Trophoblast cell (in vitro differentiated cells and primary cell): Measurements from ENCODE around the gene MAGEF1.

Source experiments
- DNase-seq, 2 donors: peaks; one replicate each; pipeline ENCODE4 v3.0.0-alpha.2; 2016
- H2AFZ ChIP-seq: 2 replicates; pipeline ENCODE4 v1.6.1; 2013; ENCODE audit warnings: low read length, moderate library complexity, mild to moderate bottlenecking; ENCODE audit not compliant: insufficient read depth, poor library complexity
- H2AK5ac ChIP-seq: 2 replicates; pipeline ENCODE4 v1.6.1; 2013; ENCODE audit warnings: mild to moderate bottlenecking, low read length
- H2BK120ac ChIP-seq: 2 replicates; pipeline ENCODE4 v1.6.1; 2013; ENCODE audit warnings: low read length, mild to moderate bottlenecking, moderate library complexity; ENCODE audit not compliant: insufficient read depth, poor library complexity
- H2BK12ac ChIP-seq: 2 replicates; pipeline ENCODE4 v1.6.1; 2013; ENCODE audit warnings: mild to moderate bottlenecking, low read length, moderate library complexity
- H2BK5ac ChIP-seq: 2 replicates; pipeline ENCODE4 v1.6.1; 2013; ENCODE audit warnings: low read length, low read depth, moderate library complexity, mild to moderate bottlenecking; ENCODE audit not compliant: poor library complexity
- H3K14ac ChIP-seq: 2 replicates; pipeline ENCODE4 v1.6.1; 2013; ENCODE audit warnings: mild to moderate bottlenecking, low read length
- H3K18ac ChIP-seq: 2 replicates; pipeline ENCODE4 v1.6.1; 2013; ENCODE audit warnings: mild to moderate bottlenecking, low read length
- H3K23ac ChIP-seq: 2 replicates; pipeline ENCODE4 v1.6.1; 2013; ENCODE audit warnings: low read length
- H3K27ac ChIP-seq: 2 replicates; pipeline ENCODE4 v1.5.1; 2013; ENCODE audit warnings: low read depth, mild to moderate bottlenecking, inconsistent platforms, low read length, moderate library complexity
- H3K27me3 ChIP-seq: 2 replicates; pipeline ENCODE4 v1.6.1; 2013; ENCODE audit warnings: inconsistent platforms, mild to moderate bottlenecking, low read length, moderate library complexity; ENCODE audit not compliant: insufficient read depth
- H3K36me3 ChIP-seq, 2 experiments: 1 replicate in 1 of 2; 2 replicates in 1 of 2; pipeline ENCODE4 v1.6.1; 2013; ENCODE audit warnings: low read length in 2 of 2, mild to moderate bottlenecking in 2 of 2, moderate library complexity in 1 of 2; ENCODE audit not compliant: insufficient read depth in 2 of 2, control insufficient read depth in 1 of 2
- H3K4ac ChIP-seq: 2 replicates; pipeline ENCODE4 v1.6.1; 2013; ENCODE audit warnings: low read depth, mild to moderate bottlenecking, low read length, moderate library complexity
- H3K4me1 ChIP-seq, 2 experiments: 1 replicate in 1 of 2; 2 replicates in 1 of 2; pipeline ENCODE4 v1.6.1; 2013; ENCODE audit warnings: low read length in 2 of 2, mild to moderate bottlenecking in 2 of 2, moderate library complexity in 1 of 2; ENCODE audit not compliant: insufficient read depth in 2 of 2, control insufficient read depth in 1 of 2
- H3K4me2 ChIP-seq: 2 replicates; pipeline ENCODE4 v1.6.1; 2013; ENCODE audit warnings: inconsistent platforms, mild to moderate bottlenecking, low read length, moderate library complexity
- H3K4me3 ChIP-seq: 2 replicates; pipeline ENCODE4 v1.5.1; 2013; ENCODE audit warnings: mild to moderate bottlenecking, low read depth, low read length, inconsistent platforms
- H3K79me1 ChIP-seq: one replicate; pipeline ENCODE4 v1.6.1; 2013; ENCODE audit warnings: low read length
- H3K79me2 ChIP-seq: 2 replicates; pipeline ENCODE4 v1.6.1; 2013; ENCODE audit warnings: low read length, mild to moderate bottlenecking; ENCODE audit not compliant: control insufficient read depth, insufficient read depth, poor library complexity
- H3K9ac ChIP-seq: 2 replicates; pipeline ENCODE4 v1.6.1; 2013; ENCODE audit warnings: mild to moderate bottlenecking, low read length
- H3K9me3 ChIP-seq: 2 replicates; pipeline ENCODE4 v1.6.1; 2013; ENCODE audit warnings: low read depth, mild to moderate bottlenecking, control low read depth, inconsistent platforms, low read length; ENCODE audit not compliant: insufficient read depth
- H4K12ac ChIP-seq: 2 replicates; pipeline ENCODE4 v1.6.1; 2013; ENCODE audit warnings: low read depth, mild to moderate bottlenecking, low read length, moderate library complexity
- H4K8ac ChIP-seq: 2 replicates; pipeline ENCODE4 v1.6.1; 2013; ENCODE audit warnings: low read depth, mild to moderate bottlenecking, low read length, moderate library complexity
- H4K91ac ChIP-seq: one replicate; pipeline ENCODE4 v1.6.1; 2013; ENCODE audit warnings: low read depth, mild to moderate bottlenecking, low read length, moderate library complexity
- WGBS: extraction: QIAGEN DNeasy Blood & Tissue Kit; methylation state at CpG from one replicate; pipeline ENCODE4 v1.1.7; 2013; ENCODE audit warnings: missing lambda C conversion rate; ENCODE audit not compliant: insufficient read length, insufficient coverage; ENCODE audit errors: extremely low coverage; 5-methylcytosine and 5-hydroxymethylcytosine counted together

Gene MAGEF1

GRCh38 chr3:184752361-184752760 is 40.5 kb upstream of the MAGEF1 start:
- no CpG with 5 or more reads among the region's 5 CpGs for WGBS
- Histone ChIP-seq H3K14ac (no peak overlapping the region), H3K4ac (no peak overlapping the region), H3K9ac (no peak overlapping the region), H3K23ac (no peak overlapping the region), H3K9me3 (peaks cover 1% of the 10 kb centered on the region), H3K79me1 (no peaks in the 10 kb centered on the region), H3K36me3 (no peaks in the 10 kb centered on the region), H2BK12ac (no peak overlapping the region), H4K91ac (no peak overlapping the region), H3K79me2 (no peaks in the 10 kb centered on the region), H3K18ac (no peak overlapping the region), H3K4me1 (peaks cover 0 to 2% of the 10 kb centered on the region in 2 experiments), H3K27ac (no peak overlapping the region), H2AFZ (no peak overlapping the region), H2AK5ac (no peak overlapping the region), H3K27me3 (no peaks in the 10 kb centered on the region), H2BK5ac (no peak overlapping the region), H3K4me2 (no peak overlapping the region), H4K12ac (no peak overlapping the region), H3K4me3 (no peak overlapping the region), H2BK120ac (no peak overlapping the region), H4K8ac (no peak overlapping the region)
- DNase-seq = no peak

GRCh38 chr3:184751204-184752040 is 39.6 kb upstream of the MAGEF1 start:
- no peak overlapping the region for H3K9ac ChIP-seq
- H3K18ac ChIP-seq = no peak overlapping the region
- H3K79me1 ChIP-seq = no peaks in the 10 kb centered on the region
- no peaks in the 10 kb centered on the region for H3K79me2 ChIP-seq
- H3K36me3 ChIP-seq = no peaks in the 10 kb centered on the region
- H4K91ac ChIP-seq = no peak overlapping the region
- no peak overlapping the region for H3K4me2 ChIP-seq
- no peak overlapping the region for H2AFZ ChIP-seq
- H2AK5ac ChIP-seq = no peak overlapping the region
- no CpG with 5 or more reads among the region's 10 CpGs for WGBS
- no peak overlapping the region for H3K14ac ChIP-seq
- peaks cover 0 to 2% of the 10 kb centered on the region in 2 experiments for H3K4me1 ChIP-seq
- no peak for DNase-seq
- H3K4ac ChIP-seq = no peak overlapping the region
- no peak overlapping the region for H3K23ac ChIP-seq
- no peaks in the 10 kb centered on the region for H3K27me3 ChIP-seq
- H2BK12ac ChIP-seq = no peak overlapping the region
- no peak overlapping the region for H3K4me3 ChIP-seq
- H3K9me3 ChIP-seq = peaks cover 1% of the 10 kb centered on the region
- no peak overlapping the region for H4K12ac ChIP-seq
- no peak overlapping the region for H2BK120ac ChIP-seq
- H3K27ac ChIP-seq = no peak overlapping the region
- H2BK5ac ChIP-seq = no peak overlapping the region
- no peak overlapping the region for H4K8ac ChIP-seq

- peaks cover 0 to 2% of the 10 kb centered on the region in 2 experiments for H3K4me1 ChIP-seq
- H3K4me3 ChIP-seq = no peak overlapping the region
- DNase-seq = no peak
- no peaks in the 10 kb centered on the region for H3K79me2 ChIP-seq
- no peak overlapping the region for H4K12ac ChIP-seq
- peaks cover 1% of the 10 kb centered on the region for H3K9me3 ChIP-seq
- H3K18ac ChIP-seq = no peak overlapping the region
- H3K79me1 ChIP-seq = no peaks in the 10 kb centered on the region
- no peak overlapping the region for H2AK5ac ChIP-seq
- no peak overlapping the region for H3K4me2 ChIP-seq
- H2BK12ac ChIP-seq = no peak overlapping the region
- no peak overlapping the region for H3K9ac ChIP-seq
- H3K36me3 ChIP-seq = no peaks in the 10 kb centered on the region
- no peak overlapping the region for H3K23ac ChIP-seq
- no peak overlapping the region for H4K91ac ChIP-seq
- H2AFZ ChIP-seq = no peak overlapping the region
- H3K14ac ChIP-seq = no peak overlapping the region
- H2BK5ac ChIP-seq = no peak overlapping the region
- H4K8ac ChIP-seq = no peak overlapping the region
- no peak overlapping the region for H2BK120ac ChIP-seq
- no peaks in the 10 kb centered on the region for H3K27me3 ChIP-seq
- H3K27ac ChIP-seq = no peak overlapping the region
- no CpG with 5 or more reads among the region's 18 CpGs for WGBS
- H3K4ac ChIP-seq = no peak overlapping the region
These were observed 38.7 kb upstream of the MAGEF1 start for GRCh38 chr3:184750349-184751083.

GRCh38 chr3:184749168-184749744 is 37.4 kb upstream of the MAGEF1 start:
- H3K23ac ChIP-seq = no peak overlapping the region
- no peak overlapping the region for H4K8ac ChIP-seq
- no peaks in the 10 kb centered on the region for H3K79me2 ChIP-seq
- no peak overlapping the region for H3K4ac ChIP-seq
- no peak overlapping the region for H3K4me3 ChIP-seq
- H2AFZ ChIP-seq = no peak overlapping the region
- H2AK5ac ChIP-seq = no peak overlapping the region
- no CpG with 5 or more reads among the region's 2 CpGs for WGBS
- no peak overlapping the region for H3K4me2 ChIP-seq
- H2BK120ac ChIP-seq = no peak overlapping the region
- no peak overlapping the region for H2BK12ac ChIP-seq
- no peaks in the 10 kb centered on the region for H3K27me3 ChIP-seq
- H4K91ac ChIP-seq = no peak overlapping the region
- no peak overlapping the region for H3K9ac ChIP-seq
- no peaks in the 10 kb centered on the region for H3K36me3 ChIP-seq
- H4K12ac ChIP-seq = no peak overlapping the region
- DNase-seq = no peak
- H3K79me1 ChIP-seq = no peaks in the 10 kb centered on the region
- peaks cover 0 to 2% of the 10 kb centered on the region in 2 experiments for H3K4me1 ChIP-seq
- peaks cover 1% of the 10 kb centered on the region for H3K9me3 ChIP-seq
- H2BK5ac ChIP-seq = no peak overlapping the region
- no peak overlapping the region for H3K18ac ChIP-seq
- H3K14ac ChIP-seq = no peak overlapping the region
- no peak overlapping the region for H3K27ac ChIP-seq
